Natural killer cell treated with Interleukin-12 subunit alpha and Interleukin-12 subunit beta and Interleukin-15 and Interleukin-18, amount 100 ng/mL, for 72 hours (primary cell): ENCODE data around the gene RNF115. TPM values are rescaled to one million over a fixed set of nuclear protein-coding genes. Genes with fewer than 3 reads are reported as not detected.

Experiments used
- ATAC-seq, 2 donors: fragments of 150-1000 bp; cut with Tn5 transposase in 1 of 2; sonication (Bioruptor Pico), chemical (Tn5 transposase) in 1 of 2; 2 replicates each; pipeline ENCODE4 v1.10.0; 2021
- DNase-seq: peaks from one replicate; pipeline ENCODE4 v3.0.0; 2022; ENCODE audit warnings: low spot score
- H3K27ac Mint-ChIP-seq, 2 donors: 1 replicate in 1 of 2; 2 replicates in 1 of 2; pipeline ENCODE4 v1.8.0; 2022; ENCODE audit warnings: mixed read lengths in 2 of 2, mild to moderate bottlenecking in 1 of 2, moderate library complexity in 1 of 2
- H3K27me3 Mint-ChIP-seq, 2 donors: 1 replicate in 1 of 2; 2 replicates in 1 of 2; pipeline ENCODE4 v1.8.0; 2022; ENCODE audit warnings: mixed read lengths in 2 of 2
- H3K36me3 Mint-ChIP-seq: one replicate; pipeline ENCODE4 v1.8.0; 2022; ENCODE audit warnings: mixed read lengths
- H3K4me1 Mint-ChIP-seq, 2 donors: 1 replicate in 1 of 2; 2 replicates in 1 of 2; pipeline ENCODE4 v1.8.0; 2022; ENCODE audit warnings: low read depth in 2 of 2, mixed read lengths in 2 of 2, mild to moderate bottlenecking in 1 of 2
- H3K4me3 Mint-ChIP-seq: one replicate; pipeline ENCODE4 v1.8.0; 2022; ENCODE audit warnings: mixed read lengths
- H3K9me3 Mint-ChIP-seq: 2 replicates; pipeline ENCODE4 v1.8.0; 2022; ENCODE audit warnings: mixed read lengths
- total RNA-seq, 2 donors: library from RNA; stranded (reverse); gene quantifications; one replicate each; pipeline ENCODE4 v1.2.3, GENCODE V29; 2022

RNF115 gene
- total RNA-seq, 2 donors from 2014 or later: 22.9 to 36.0 TPM

DNA sequence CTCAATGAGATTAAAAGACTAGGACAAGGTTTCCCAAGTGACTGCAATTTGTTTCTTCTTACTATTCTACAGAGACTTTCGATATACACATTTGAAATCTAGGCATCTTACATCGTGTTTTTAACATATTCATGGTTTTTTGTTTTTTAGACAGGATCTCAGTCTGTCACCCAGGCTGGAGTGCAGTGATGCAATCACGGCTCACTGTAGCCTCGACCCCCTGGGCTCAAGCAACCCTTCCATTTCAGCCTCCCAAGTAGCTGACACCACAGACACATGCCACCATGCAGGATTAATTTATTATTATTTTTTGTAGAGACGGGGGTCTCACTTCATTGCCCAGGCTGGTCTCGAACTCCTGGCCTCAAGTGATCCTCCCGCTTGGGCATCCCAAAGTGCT, 118.3 kb downstream of the RNF115 start:
- H3K27me3 Mint-ChIP-seq: peaks cover 0 to 4% of the 10 kb centered on the region in 2 donors
- H3K4me1 Mint-ChIP-seq: peaks cover 12 to 14% of the 10 kb centered on the region in 2 donors
- no peak for DNase-seq

DNA sequence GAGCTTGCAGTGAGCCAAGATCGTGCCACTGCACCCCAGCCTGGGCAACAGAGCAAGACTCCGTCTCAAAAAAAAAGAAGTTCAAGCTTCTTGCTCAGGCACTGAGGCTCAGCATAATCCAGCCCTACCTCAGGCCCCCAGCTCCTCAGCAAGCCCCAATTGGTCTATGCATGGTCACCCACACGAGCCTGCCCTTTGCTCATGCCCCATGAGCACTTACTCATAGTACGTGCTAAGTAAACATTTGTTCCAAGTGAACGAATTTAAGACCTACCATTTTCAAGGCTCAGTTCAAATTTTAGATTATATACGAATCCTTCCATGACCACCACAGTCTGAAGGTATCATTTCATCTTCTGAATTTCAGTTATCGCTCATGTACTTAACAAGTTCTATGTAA, 121.1 kb downstream of the RNF115 start:
- Mint-ChIP-seq H3K9me3 (no peaks in the 10 kb centered on the region), H3K27ac (no peak overlapping the region), H3K36me3 (no peaks in the 10 kb centered on the region), H3K27me3 (peaks cover 0 to under 1% of the 10 kb centered on the region in 2 donors), H3K4me1 (peaks cover 3 to 4% of the 10 kb centered on the region in 2 donors), H3K4me3 (no peak overlapping the region)
- ATAC-seq (no peak), DNase-seq (no peak)

More for the DNA sequence above, 118.3 kb downstream of the RNF115 start:
- Mint-ChIP-seq H3K27ac (no peak overlapping the region), H3K36me3 (peaks cover 4% of the 10 kb centered on the region), H3K9me3 (no peaks in the 10 kb centered on the region), H3K4me3 (no peak overlapping the region)
- no peak for ATAC-seq

DNA sequence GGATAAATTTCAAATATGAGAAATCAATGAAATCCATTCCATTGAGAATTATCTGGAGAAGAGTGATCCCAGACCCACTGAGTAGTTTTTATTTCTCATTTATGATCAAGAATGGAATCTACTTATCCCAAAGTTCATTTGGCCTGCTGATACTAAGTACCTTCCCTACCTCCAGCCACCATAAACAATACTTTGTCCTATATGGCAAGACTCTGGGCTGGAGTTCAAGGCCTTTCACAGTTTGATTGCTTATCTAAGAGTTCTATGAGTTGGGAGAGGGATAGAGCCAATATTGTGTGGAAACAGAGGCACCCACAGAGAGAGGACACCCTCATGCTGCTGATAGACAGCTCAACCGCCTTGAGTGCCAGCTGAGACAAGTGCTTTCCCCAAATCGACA, 121.8 kb downstream of the RNF115 start:
- Mint-ChIP-seq H3K27me3 (no peaks in the 10 kb centered on the region), H3K36me3 (no peaks in the 10 kb centered on the region), H3K27ac (no peak overlapping the region), H3K9me3 (no peaks in the 10 kb centered on the region), H3K4me1 (peaks cover 0 to 3% of the 10 kb centered on the region in 2 donors), H3K4me3 (no peak overlapping the region)
- no peak for DNase-seq
- no peak for ATAC-seq

DNA sequence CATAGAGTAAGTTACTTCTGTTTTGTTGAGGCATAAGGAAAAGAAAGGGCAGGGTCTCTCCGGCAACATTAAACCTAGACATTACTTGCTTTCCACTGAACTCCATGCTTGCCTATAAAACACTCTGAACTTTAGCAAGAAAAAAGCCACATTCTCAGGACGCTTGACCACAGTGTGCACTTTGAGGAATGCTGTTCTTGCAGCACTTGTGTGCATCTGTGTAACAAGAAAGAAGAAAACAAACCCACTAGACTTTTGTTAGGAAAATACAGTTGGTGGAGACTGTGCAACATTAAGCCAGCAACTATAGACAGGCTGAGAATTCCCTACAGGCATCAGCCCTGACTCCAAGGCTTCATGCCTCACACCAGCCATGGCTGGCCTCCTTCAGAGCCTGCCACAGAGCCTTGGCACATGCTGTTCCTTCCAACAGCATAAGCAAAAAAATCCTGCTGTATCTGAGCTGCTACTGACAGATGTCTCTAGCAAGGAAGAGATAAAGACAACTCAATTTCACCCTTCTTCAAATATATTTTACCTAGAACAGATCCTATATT, 122.5 kb downstream of the RNF115 start:
- no peak overlapping the region for H3K27ac Mint-ChIP-seq
- no peaks in the 10 kb centered on the region for H3K27me3 Mint-ChIP-seq
- ATAC-seq (no peak), DNase-seq (no peak)
- H3K9me3 Mint-ChIP-seq: no peaks in the 10 kb centered on the region
- H3K4me1 Mint-ChIP-seq: peaks cover 4 to 6% of the 10 kb centered on the region in 2 donors
- H3K36me3 Mint-ChIP-seq: no peaks in the 10 kb centered on the region
- no peak overlapping the region for H3K4me3 Mint-ChIP-seq

DNA sequence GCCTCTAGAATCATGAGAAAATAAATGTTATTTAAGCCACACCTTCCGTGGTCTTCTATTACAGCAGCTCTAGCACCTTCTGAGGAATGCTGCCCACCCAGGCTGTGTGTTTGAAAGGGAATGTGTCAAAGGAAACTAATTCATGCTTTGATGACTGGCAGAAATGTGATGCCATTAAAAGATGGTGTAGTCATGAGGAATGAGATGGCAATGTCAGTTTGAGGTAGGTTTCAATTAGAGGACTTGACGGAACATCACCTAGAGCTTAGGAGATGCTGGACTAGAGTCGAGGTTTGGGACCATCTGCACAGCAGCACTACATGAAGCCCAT, 127.3 kb downstream of the RNF115 start:
- no peak for ATAC-seq
- Mint-ChIP-seq H3K4me1 (peaks cover 12 to 25% of the 10 kb centered on the region in 2 donors), H3K27me3 (peaks cover 0 to 3% of the 10 kb centered on the region in 2 donors), H3K36me3 (no peaks in the 10 kb centered on the region), H3K27ac (no peak overlapping the region), H3K4me3 (no peak overlapping the region), H3K9me3 (no peaks in the 10 kb centered on the region)
- no peak for DNase-seq

DNA sequence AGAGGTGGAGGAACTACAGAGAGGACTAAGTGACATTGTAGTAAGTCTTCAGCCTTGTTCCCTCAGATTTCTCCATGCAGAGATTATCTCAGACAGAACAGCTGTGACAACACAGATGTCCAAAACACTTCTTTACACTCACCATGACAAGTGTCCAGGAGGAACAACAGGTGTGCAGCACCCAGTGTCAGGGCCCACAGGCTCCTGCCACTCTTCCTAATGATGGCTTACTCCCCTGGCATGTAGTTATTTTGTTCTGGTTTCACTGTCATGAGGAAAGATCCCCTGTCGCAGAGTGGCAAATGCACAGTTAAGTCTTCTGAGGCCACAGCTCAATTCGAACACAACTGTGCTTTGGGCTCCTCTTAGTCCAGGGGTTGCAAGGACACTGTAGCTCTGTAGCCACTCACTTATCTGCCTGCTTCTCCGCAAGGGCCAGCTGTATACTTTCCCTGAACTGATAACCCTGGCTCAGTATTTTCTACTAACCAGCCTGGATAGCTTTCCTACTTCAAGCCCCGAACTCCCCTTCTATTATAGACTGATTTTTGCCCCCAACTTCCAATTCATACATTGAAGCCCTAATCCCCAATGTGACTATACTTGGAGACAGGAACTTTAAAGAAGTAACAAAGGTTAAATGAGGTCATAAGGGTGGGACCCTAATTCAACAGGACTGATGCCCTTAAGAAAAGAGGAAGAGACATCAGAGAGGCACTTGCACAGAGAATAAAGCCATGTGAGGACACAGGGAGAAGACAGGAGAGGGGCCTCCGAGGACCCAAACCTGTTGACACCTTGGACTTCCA, 127.9 kb downstream of the RNF115 start:
- Mint-ChIP-seq H3K4me3 (no peak overlapping the region), H3K4me1 (peaks cover 18 to 30% of the 10 kb centered on the region in 2 donors), H3K36me3 (no peaks in the 10 kb centered on the region), H3K9me3 (no peaks in the 10 kb centered on the region), H3K27me3 (peaks cover 0 to 3% of the 10 kb centered on the region in 2 donors), H3K27ac (no peak overlapping the region)
- DNase-seq: no peak
- ATAC-seq: no peak

DNA sequence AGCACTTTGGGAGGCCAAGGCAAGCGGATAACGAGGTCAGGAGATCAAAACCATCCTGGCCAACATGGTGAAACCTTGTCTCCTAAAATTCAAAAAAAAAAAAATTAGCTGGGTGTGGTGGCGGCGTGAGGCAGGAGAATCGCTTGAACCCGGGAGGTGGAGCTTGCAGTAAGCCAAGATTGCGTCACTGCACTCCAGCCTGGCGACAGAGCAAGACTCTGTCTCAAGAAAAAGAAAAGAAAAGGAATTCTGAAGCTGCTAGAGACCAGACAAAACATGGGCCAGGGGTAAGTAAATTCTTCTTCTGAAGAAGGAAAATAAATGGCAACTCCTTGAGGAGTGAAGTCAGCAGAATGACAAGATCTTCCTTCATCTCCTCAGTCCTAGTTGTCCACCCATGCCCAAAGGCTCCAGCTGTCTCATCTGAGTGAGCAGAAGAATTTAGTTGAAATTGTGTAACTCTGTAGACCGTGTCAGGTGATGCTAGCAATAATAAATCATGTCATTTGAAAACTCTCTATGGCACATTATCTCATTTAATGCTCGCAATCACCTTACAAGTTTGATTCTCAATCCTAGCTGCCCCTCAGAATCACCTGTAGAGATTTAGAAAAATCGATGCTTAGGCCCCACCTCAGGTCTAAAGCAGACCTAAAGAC, 131.0 kb downstream of the RNF115 start:
- peaks cover 47 to 57% of the 10 kb centered on the region in 2 donors for H3K4me1 Mint-ChIP-seq
- H3K9me3 Mint-ChIP-seq: no peaks in the 10 kb centered on the region
- no peaks in the 10 kb centered on the region for H3K36me3 Mint-ChIP-seq
- ATAC-seq (no peak), DNase-seq (no peak)
- H3K27ac Mint-ChIP-seq: no peak overlapping the region
- H3K27me3 Mint-ChIP-seq: peaks cover 0 to 8% of the 10 kb centered on the region in 2 donors
- H3K4me3 Mint-ChIP-seq: no peak overlapping the region

DNA sequence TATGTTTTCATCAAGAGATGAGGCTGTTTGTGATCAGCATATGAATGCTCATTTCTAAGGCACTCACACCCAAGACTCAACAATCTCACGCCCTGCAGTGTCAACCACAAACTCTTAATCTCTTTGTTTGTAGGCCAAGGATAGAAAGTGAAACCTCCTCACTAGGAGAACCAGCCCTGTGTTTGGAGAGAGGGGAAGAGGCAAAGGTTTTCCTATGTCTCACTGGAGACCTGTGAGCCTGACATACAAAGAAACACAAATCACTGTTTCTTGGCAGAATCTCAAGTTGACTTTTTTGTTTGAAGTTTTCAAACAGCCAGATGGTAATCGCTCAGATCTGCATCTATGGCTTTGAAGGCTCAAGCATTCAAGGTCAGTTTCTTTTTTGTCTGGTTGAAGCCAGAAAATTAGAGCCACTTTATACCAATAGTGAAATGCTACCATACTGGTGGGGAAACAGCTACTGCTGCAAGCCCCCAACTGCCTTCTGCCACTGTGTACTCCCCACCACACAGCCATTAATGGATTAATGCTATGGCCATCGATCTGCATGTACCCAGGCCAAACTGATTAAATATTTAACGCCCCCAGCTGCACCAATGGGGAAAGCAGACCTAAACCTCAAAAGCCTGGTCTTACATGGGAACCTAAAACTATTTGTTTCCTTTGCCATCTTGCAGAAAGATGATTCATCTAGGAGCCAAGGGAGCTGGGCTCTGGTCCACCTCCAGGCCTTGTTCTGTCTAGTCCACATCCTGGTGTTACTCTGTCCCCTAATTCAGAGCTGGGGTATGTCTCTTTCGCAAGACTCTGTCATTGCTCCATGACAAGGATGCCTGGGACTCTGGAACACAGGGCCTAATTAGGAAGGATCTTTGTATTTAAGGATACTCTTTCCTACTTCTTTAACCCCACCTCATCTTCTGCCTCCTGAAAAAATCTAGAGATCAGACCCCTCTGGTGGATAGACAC, 133.0 kb downstream of the RNF115 start:
- ATAC-seq: peak; percentile 96 to 97
- Mint-ChIP-seq H3K27ac (no peak overlapping the region), H3K4me3 (peak overlapping the region; percentile 20), H3K4me1 (peaks cover 41 to 57% of the 10 kb centered on the region in 2 donors), H3K36me3 (no peaks in the 10 kb centered on the region), H3K9me3 (no peaks in the 10 kb centered on the region), H3K27me3 (peaks cover 0 to 8% of the 10 kb centered on the region in 2 donors)
- peak; percentile 82 for DNase-seq

DNA sequence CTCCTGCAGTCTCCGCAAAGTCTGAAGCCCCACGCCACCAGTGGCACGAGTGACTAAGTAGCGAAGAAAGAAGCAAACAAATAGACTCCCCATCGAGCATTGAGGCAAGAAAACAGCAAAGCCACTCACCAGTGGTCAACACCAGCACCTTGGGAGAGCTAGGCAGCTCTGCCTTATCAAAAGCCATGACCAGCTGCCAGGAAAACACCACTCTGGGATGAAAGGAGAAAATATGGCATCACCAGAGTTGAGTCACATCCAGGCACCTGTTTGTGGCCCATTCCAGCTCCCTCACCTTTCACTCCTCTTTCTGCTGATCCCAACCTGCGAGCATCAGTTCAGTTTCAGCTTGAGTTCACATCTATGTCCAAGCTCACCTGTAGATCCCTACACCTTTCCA, 134.0 kb downstream of the RNF115 start:
- H3K36me3 Mint-ChIP-seq: no peaks in the 10 kb centered on the region
- peak overlapping the region; percentile 20 for H3K4me3 Mint-ChIP-seq
- ATAC-seq (no peak), DNase-seq (no peak)
- H3K27ac Mint-ChIP-seq: no peak overlapping the region
- H3K27me3 Mint-ChIP-seq: peaks cover 0 to 8% of the 10 kb centered on the region in 2 donors
- H3K4me1 Mint-ChIP-seq: peaks cover 35 to 50% of the 10 kb centered on the region in 2 donors
- H3K9me3 Mint-ChIP-seq: no peaks in the 10 kb centered on the region

DNA sequence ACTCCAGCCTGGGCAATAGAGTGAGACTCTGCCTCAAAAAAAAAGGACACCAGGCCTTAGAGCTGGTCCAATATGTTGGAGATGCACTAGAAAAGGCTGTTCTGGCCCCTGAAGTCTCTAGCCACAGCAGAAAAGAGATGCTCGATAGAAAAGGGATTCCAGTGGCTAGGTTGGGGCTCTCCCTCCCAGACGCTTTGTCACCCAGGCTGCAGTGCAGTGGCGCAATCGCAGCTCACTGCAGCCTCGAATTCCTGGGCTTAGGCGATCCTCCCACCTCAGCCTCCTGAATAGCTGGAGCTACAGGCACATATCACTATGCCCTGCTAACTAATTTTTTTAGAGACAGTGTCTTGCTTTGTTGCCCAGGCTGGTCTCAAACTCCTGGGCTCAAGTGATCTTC, 135.0 kb downstream of the RNF115 start:
- no peaks in the 10 kb centered on the region for H3K9me3 Mint-ChIP-seq
- DNase-seq: no peak
- H3K4me3 Mint-ChIP-seq: no peak overlapping the region
- no peaks in the 10 kb centered on the region for H3K36me3 Mint-ChIP-seq
- H3K27ac Mint-ChIP-seq: peak overlapping the region in 1 of 2 donors; percentile 3
- ATAC-seq: peak in 1 of 2 donors; percentile 54
- peaks cover 35 to 44% of the 10 kb centered on the region in 2 donors for H3K4me1 Mint-ChIP-seq
- H3K27me3 Mint-ChIP-seq: peaks cover 0 to 5% of the 10 kb centered on the region in 2 donors

Other genes starting within 250 kb of the RNF115 start
- 10 to 100 TPM; 31.6 to 42.9 TPM for gene GPR89A, start 216.1 kb downstream of the RNF115 start, total RNA-seq
- gene PDZK1, start 116.7 kb downstream of the RNF115 start, total RNA-seq: under 1 TPM; 0.31 to 0.98 TPM
- under 1 TPM; 0.31 to 0.33 TPM for gene CD160, start 104.6 kb downstream of the RNF115 start, total RNA-seq
- gene POLR3C, start 105 bp upstream of the RNF115 start, total RNA-seq: 10 to 100 TPM; 51.4 to 87.4 TPM
- gene NUDT17, start 21.5 kb upstream of the RNF115 start, total RNA-seq: 1 to 10 TPM; 4.8 to 5.6 TPM
- gene PIAS3, start 35.0 kb upstream of the RNF115 start, total RNA-seq: 10 to 100 TPM; 24.3 to 31.1 TPM
- under 1 TPM; 0.12 to 0.14 TPM for gene ANKRD35, start 61.8 kb upstream of the RNF115 start, total RNA-seq
- gene ITGA10, start 86.0 kb upstream of the RNF115 start, total RNA-seq: 1 to 10 TPM; 3.5 to 5.2 TPM
- gene PEX11B, start 94.6 kb upstream of the RNF115 start, total RNA-seq: 10 to 100 TPM; 33.6 to 34.2 TPM
- gene RBM8A, start 103.4 kb upstream of the RNF115 start, total RNA-seq: 100 to 1,000 TPM; 280 to 294 TPM
- 10 to 100 TPM; 28.8 to 31.3 TPM for gene LIX1L, start 133.9 kb upstream of the RNF115 start, total RNA-seq
- 1 to 10 TPM; 1.6 to 9.1 TPM for gene ANKRD34A, start 140.5 kb upstream of the RNF115 start, total RNA-seq
- 10 to 100 TPM; 17.8 to 26.4 TPM for gene POLR3GL, start 140.6 kb upstream of the RNF115 start, total RNA-seq
- 100 to 1,000 TPM in 1 of 2 donors, 10 to 100 TPM in 1; 87.8 to 347 TPM for gene TXNIP, start 172.5 kb upstream of the RNF115 start, total RNA-seq
- not detected for gene HJV, start 197.6 kb upstream of the RNF115 start, total RNA-seq